ENCODE measurements around the gene GATC. TPM values are rescaled to one million over a fixed set of nuclear protein-coding genes. Genes with fewer than 3 reads are reported as not detected.

The GATC gene
- total and polyA plus RNA-seq, 2 experiments from 2014 or later: 15.9 to 18.3 TPM

GRCh38 chr12:120488057-120488640 is 41.9 kb downstream of the GATC start:
- Histone ChIP-seq H3K4me1 (ENCODE audit: insufficient read depth) (no peaks in the 10 kb centered on the region), H2AFZ (no peak overlapping the region), H3K9me2 (ENCODE audit: insufficient read depth) (no peaks in the 10 kb centered on the region), H3K27me3 (replicated peaks; ENCODE audit: insufficient read depth) (no peaks in the 10 kb centered on the region), H3K9ac (no peak overlapping the region), H3K27ac (no peak overlapping the region), H3K4me2 (ENCODE audit: unreplicated experiment) (no peak overlapping the region), H4K20me1 (ENCODE audit: insufficient read depth) (no peaks in the 10 kb centered on the region), H3K4me3 (no peak overlapping the region), H3K36me3 (ENCODE audit: low read depth) (no peaks in the 10 kb centered on the region), H3K79me2 (ENCODE audit: insufficient read depth) (no peaks in the 10 kb centered on the region), H3K9me3 (ENCODE audit: low read depth) (no peaks in the 10 kb centered on the region), H3F3A (ENCODE audit: insufficient read depth) (no peaks in the 10 kb centered on the region)
- 74% methylated on average over 5 of the region's 5 CpGs for WGBS, 2 experiments (ENCODE audit: low coverage in 1 of 2, low lambda C conversion rate in 2 of 2, missing lambda C conversion rate in 2 of 2)
- in situ Hi-C loops (cut with MboI): no loop called here
- DNase-seq: no peak
- no peak for TF ChIP-seq EZH2 (IDR thresholded peaks at IDR 0.05; ENCODE audit: insufficient read depth, poor library complexity, severe bottlenecking)
- no peak for TF ChIP-seq EZH2phosphoT487 (IDR thresholded peaks at IDR 0.05; ENCODE audit: insufficient read depth, low read depth)

- no peak overlapping the region for H3K4me3 ChIP-seq
- no peaks in the 10 kb centered on the region for H4K20me1 ChIP-seq (ENCODE audit: insufficient read depth)
- 83 to 94% methylated on average over 4 of the region's 4 CpGs for WGBS, 2 experiments (ENCODE audit: low coverage in 1 of 2, low lambda C conversion rate in 2 of 2, missing lambda C conversion rate in 2 of 2)
- no peak overlapping the region for H3K9ac ChIP-seq
- no peaks in the 10 kb centered on the region for H3K27me3 ChIP-seq (replicated peaks; ENCODE audit: insufficient read depth)
- TF ChIP-seq EZH2phosphoT487 (IDR thresholded peaks at IDR 0.05; ENCODE audit: insufficient read depth, low read depth) (no peak), EZH2 (IDR thresholded peaks at IDR 0.05; ENCODE audit: insufficient read depth, poor library complexity, severe bottlenecking) (no peak)
- no peaks in the 10 kb centered on the region for H3K9me3 ChIP-seq (ENCODE audit: low read depth)
- H2AFZ ChIP-seq: no peak overlapping the region
- no peaks in the 10 kb centered on the region for H3F3A ChIP-seq (ENCODE audit: insufficient read depth)
- no peak overlapping the region for H3K4me2 ChIP-seq (ENCODE audit: unreplicated experiment)
- 0 out of 2 replicates have a peak, but pooled peaks cover under 1% of the 10 kb centered on the region for H3K79me2 ChIP-seq (ENCODE audit: insufficient read depth)
- H3K4me1 ChIP-seq (ENCODE audit: insufficient read depth): no peaks in the 10 kb centered on the region
- no peak overlapping the region for H3K27ac ChIP-seq
- no peaks in the 10 kb centered on the region for H3K36me3 ChIP-seq (ENCODE audit: low read depth)
- in situ Hi-C loops (cut with MboI): no loop called here
- peak; percentile 27 for DNase-seq
- no peaks in the 10 kb centered on the region for H3K9me2 ChIP-seq (ENCODE audit: insufficient read depth)
Observed at GRCh38 chr12:120489018-120489417, 42.8 kb downstream of the GATC start.

DNA sequence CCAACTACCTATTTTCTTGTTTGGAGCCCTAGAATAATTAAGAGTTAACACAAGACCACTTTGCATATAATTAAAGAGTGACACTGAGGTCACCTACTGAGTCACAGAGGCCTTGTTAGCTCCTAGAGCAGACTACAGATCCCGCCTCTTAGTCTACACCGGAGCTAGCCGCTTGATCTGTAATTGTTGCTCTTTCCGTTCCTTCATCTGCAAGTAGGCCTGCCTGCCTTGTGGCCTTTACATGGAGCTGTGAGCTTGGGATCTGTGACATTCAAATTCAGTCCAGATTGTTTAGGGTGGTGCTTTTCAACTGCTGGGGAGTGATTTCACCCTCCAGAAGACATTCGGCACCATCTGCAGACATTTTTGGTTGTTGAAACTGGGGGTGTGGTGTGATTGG is 44.1 kb downstream of the GATC start:
- DNase-seq: no peak

GRCh38 chr12:120490833-120491512 is 44.7 kb downstream of the GATC start:
- 53 to 62% methylated on average over 2 of the region's 2 CpGs for whole genome bisulfite sequencing, 2 experiments (ENCODE audit: low coverage in 1 of 2, low lambda C conversion rate in 2 of 2, missing lambda C conversion rate in 2 of 2)
- no peak overlapping the region for H2AFZ ChIP-seq
- peaks cover 7% of the 10 kb centered on the region; the same call in 1 of the 2 replicates for H3K4me1 ChIP-seq (ENCODE audit: insufficient read depth)
- peaks cover 15% of the 10 kb centered on the region for H3K79me2 ChIP-seq (ENCODE audit: insufficient read depth)
- in situ Hi-C loops (cut with MboI): no loop called here
- H3F3A ChIP-seq (ENCODE audit: insufficient read depth): no peaks in the 10 kb centered on the region
- no peak for DNase-seq
- no peaks in the 10 kb centered on the region for H3K36me3 ChIP-seq (ENCODE audit: low read depth)
- TF ChIP-seq EZH2 (IDR thresholded peaks at IDR 0.05; ENCODE audit: insufficient read depth, poor library complexity, severe bottlenecking): no peak
- no peak for TF ChIP-seq EZH2phosphoT487 (IDR thresholded peaks at IDR 0.05; ENCODE audit: insufficient read depth, low read depth)
- no peak overlapping the region for H3K9ac ChIP-seq
- no peaks in the 10 kb centered on the region for H3K27me3 ChIP-seq (replicated peaks; ENCODE audit: insufficient read depth)
- H3K27ac ChIP-seq: no peak overlapping the region
- H3K4me2 ChIP-seq (ENCODE audit: unreplicated experiment): no peak overlapping the region
- no peaks in the 10 kb centered on the region for H3K9me3 ChIP-seq (ENCODE audit: low read depth)
- no peaks in the 10 kb centered on the region for H3K9me2 ChIP-seq (ENCODE audit: insufficient read depth)
- no peaks in the 10 kb centered on the region for H4K20me1 ChIP-seq (ENCODE audit: insufficient read depth)
- no peak overlapping the region for H3K4me3 ChIP-seq

More for the DNA sequence above, 44.1 kb downstream of the GATC start:
- no peak overlapping the region for H3K9ac ChIP-seq
- H3F3A ChIP-seq (ENCODE audit: insufficient read depth): no peaks in the 10 kb centered on the region
- 60 to 73% methylated on average over 5 of the region's 5 CpGs for WGBS, 2 experiments (ENCODE audit: low coverage in 1 of 2, low lambda C conversion rate in 2 of 2, missing lambda C conversion rate in 2 of 2)
- no peaks in the 10 kb centered on the region for H4K20me1 ChIP-seq (ENCODE audit: insufficient read depth)
- no peaks in the 10 kb centered on the region for H3K27me3 ChIP-seq (replicated peaks; ENCODE audit: insufficient read depth)
- no peak overlapping the region for H3K27ac ChIP-seq
- H3K9me2 ChIP-seq (ENCODE audit: insufficient read depth): no peaks in the 10 kb centered on the region
- peaks cover 13% of the 10 kb centered on the region for H3K79me2 ChIP-seq (ENCODE audit: insufficient read depth)
- H3K9me3 ChIP-seq (ENCODE audit: low read depth): no peaks in the 10 kb centered on the region
- no peak overlapping the region for H2AFZ ChIP-seq
- in situ Hi-C loops (cut with MboI): no loop called here
- H3K4me2 ChIP-seq (ENCODE audit: unreplicated experiment): no peak overlapping the region
- peaks cover 7% of the 10 kb centered on the region; the same call in 1 of the 2 replicates for H3K4me1 ChIP-seq (ENCODE audit: insufficient read depth)
- TF ChIP-seq EZH2 (IDR thresholded peaks at IDR 0.05; ENCODE audit: insufficient read depth, poor library complexity, severe bottlenecking) (no peak), EZH2phosphoT487 (IDR thresholded peaks at IDR 0.05; ENCODE audit: insufficient read depth, low read depth) (no peak)
- H3K36me3 ChIP-seq (ENCODE audit: low read depth): no peaks in the 10 kb centered on the region
- H3K4me3 ChIP-seq: no peak overlapping the region
